OCI-LY1 (cell line): Measurements from ENCODE around the gene MAML2.

Source experiments
- H2AFZ ChIP-seq: fragments of 200-600 bp; sonication (generic), shearing (Covaris generic); 2 replicates; pipeline ENCODE4 v1.6.0; 2014; ENCODE audit warnings: antibody characterized with exemption, mild to moderate bottlenecking, low read length
- H3F3A ChIP-seq: fragments of 200-600 bp; sonication (generic), shearing (Covaris generic); 2 replicates; pipeline ENCODE4 v1.6.0; 2014; ENCODE audit warnings: mild to moderate bottlenecking, antibody characterized with exemption, low read length, moderate library complexity; ENCODE audit not compliant: insufficient read depth
- H3K27ac ChIP-seq: fragments of 200-600 bp; sonication (generic); 2 replicates; pipeline ENCODE4 v1.5.1; 2014; ENCODE audit warnings: low read length, mixed run types, mild to moderate bottlenecking, low read depth; ENCODE audit not compliant: poor library complexity, severe bottlenecking
- H3K27me3 ChIP-seq: fragments of 200-600 bp; sonication (generic); 2 replicates; pipeline ENCODE4 v1.6.0; 2014; ENCODE audit warnings: antibody characterized with exemption, mild to moderate bottlenecking, low read length, moderate library complexity; ENCODE audit not compliant: insufficient read depth
- H3K36me3 ChIP-seq: fragments of 200-600 bp; sonication (generic); 2 replicates; pipeline ENCODE4 v1.6.1; 2014; ENCODE audit warnings: mild to moderate bottlenecking, antibody characterized with exemption, low read length, moderate library complexity, mixed read lengths; ENCODE audit not compliant: insufficient read depth
- H3K4me1 ChIP-seq: fragments of 200-600 bp; sonication (generic); 2 replicates; pipeline ENCODE4 v1.5.1; 2014; ENCODE audit warnings: mild to moderate bottlenecking, low read length, moderate library complexity; ENCODE audit not compliant: insufficient read depth, severe bottlenecking
- H3K4me2 ChIP-seq: fragments of 200-600 bp; sonication (generic), shearing (Covaris generic); 2 replicates; pipeline ENCODE4 v1.6.1; 2014; ENCODE audit warnings: low read length
- H3K4me3 ChIP-seq: fragments of 200-600 bp; sonication (generic); 2 replicates; pipeline ENCODE4 v1.5.1; 2014; ENCODE audit warnings: low read length, low read depth, mild to moderate bottlenecking, mixed read lengths; ENCODE audit not compliant: poor library complexity, severe bottlenecking
- H3K79me2 ChIP-seq: fragments of 200-600 bp; shearing (Covaris generic); 2 replicates; pipeline ENCODE4 v1.6.1; 2016; ENCODE audit warnings: mixed run types, low read length, mixed read lengths; ENCODE audit not compliant: insufficient read depth
- H3K9ac ChIP-seq: fragments of 200-600 bp; sonication (generic), shearing (Covaris generic); 2 replicates; pipeline ENCODE4 v1.6.1; 2014; ENCODE audit warnings: mild to moderate bottlenecking, low read length, mixed read lengths
- H3K9me2 ChIP-seq: fragments of 200-600 bp; sonication (generic), shearing (Covaris generic); 2 replicates; pipeline ENCODE4 v1.6.1; 2014; ENCODE audit warnings: low read depth, mild to moderate bottlenecking, low read length, mixed read lengths
- H3K9me3 ChIP-seq: fragments of 200-600 bp; shearing (Covaris generic); 2 replicates; pipeline ENCODE4 v1.6.1; 2014; ENCODE audit warnings: low read length, mixed read lengths
- H4K20me1 ChIP-seq: fragments of 200-600 bp; sonication (generic), shearing (Covaris generic); 2 replicates; pipeline ENCODE4 v1.6.0; 2016; ENCODE audit warnings: mild to moderate bottlenecking, low read length; ENCODE audit not compliant: insufficient read depth
- CTCF ChIP-seq: fragments of 200-600 bp; sonication (generic), shearing (Covaris generic); IDR thresholded peaks from 2 replicates; pipeline ENCODE4 v1.5.1; 2017; ENCODE audit warnings: mild to moderate bottlenecking, antibody characterized with exemption, low read length, moderate library complexity, mixed read lengths
- EZH2 ChIP-seq: fragments of 200-600 bp; sonication (generic), shearing (Covaris generic); IDR thresholded peaks from 2 replicates; pipeline ENCODE4 v1.8.0; 2017; ENCODE audit warnings: borderline replicate concordance, mixed run types, mild to moderate bottlenecking, antibody characterized with exemption, low read length, moderate library complexity, mixed read lengths

MAML2 gene

GRCh38 chr11:96218006-96218405 is 125.0 kb downstream of the MAML2 start:
- Histone ChIP-seq H3K4me2 (peak overlapping the region; percentile 61), H3K27ac (peak overlapping the region; percentile 99), H3K79me2 (no peaks in the 10 kb centered on the region), H3K27me3 (no peaks in the 10 kb centered on the region), H3K9ac (peak overlapping the region; percentile 40), H2AFZ (no peak overlapping the region; the same call in 1 of the 2 replicates), H3K4me3 (no peak overlapping the region), H3F3A (peaks cover 8% of the 10 kb centered on the region; the same call in 1 of the 2 replicates), H4K20me1 (no peaks in the 10 kb centered on the region), H3K36me3 (no peaks in the 10 kb centered on the region), H3K9me2 (no peaks in the 10 kb centered on the region), H3K9me3 (no peaks in the 10 kb centered on the region), H3K4me1 (peaks cover 89% of the 10 kb centered on the region)
- TF ChIP-seq CTCF: no peak
- TF ChIP-seq EZH2: no peak

GRCh38 chr11:96217206-96217605 is 125.8 kb downstream of the MAML2 start:
- Histone ChIP-seq H4K20me1 (no peaks in the 10 kb centered on the region), H3K27ac (peak overlapping the region; percentile 99), H3K9me3 (no peaks in the 10 kb centered on the region), H3K27me3 (no peaks in the 10 kb centered on the region), H3F3A (peaks cover 8% of the 10 kb centered on the region; the same call in 1 of the 2 replicates), H3K36me3 (no peaks in the 10 kb centered on the region), H3K9ac (peak overlapping the region; percentile 48; the same call in 1 of the 2 replicates), H3K4me3 (peak overlapping the region; percentile 1), H3K79me2 (no peaks in the 10 kb centered on the region), H3K4me2 (peak overlapping the region; percentile 61; the same call in 1 of the 2 replicates), H2AFZ (no peak overlapping the region), H3K4me1 (peaks cover 97% of the 10 kb centered on the region), H3K9me2 (no peaks in the 10 kb centered on the region)
- TF ChIP-seq EZH2 (no peak), CTCF (no peak)

GRCh38 chr11:96215826-96216225 is 127.2 kb downstream of the MAML2 start:
- Histone ChIP-seq H3K36me3 (no peaks in the 10 kb centered on the region), H2AFZ (no peak overlapping the region), H3K4me1 (peaks cover 87% of the 10 kb centered on the region), H3K4me2 (peak overlapping the region; percentile 61), H3F3A (peaks cover 8% of the 10 kb centered on the region; the same call in 1 of the 2 replicates), H3K9ac (peak overlapping the region; percentile 48), H3K9me3 (no peaks in the 10 kb centered on the region), H4K20me1 (no peaks in the 10 kb centered on the region), H3K4me3 (no peak overlapping the region), H3K9me2 (no peaks in the 10 kb centered on the region), H3K27me3 (no peaks in the 10 kb centered on the region), H3K27ac (peak overlapping the region; percentile 99), H3K79me2 (no peaks in the 10 kb centered on the region)
- TF ChIP-seq EZH2: no peak
- no peak for TF ChIP-seq CTCF
